GM18519 (cell line): ENCODE measurements around the gene CTNNA3.

Source experiments
- ATAC-seq: cut with Tn5 transposase; IDR thresholded peaks from one replicate; pipeline ENCODE4 v1.9.1; 2021; ENCODE audit warnings: mild to moderate bottlenecking, moderate library complexity; ENCODE audit not compliant: unreplicated experiment, low FRiP score

The CTNNA3 gene

GRCh38 chr10:66521506-66521905 lies 1174.5 kb downstream of the CTNNA3 start:
- ATAC-seq = no peak

GRCh38 chr10:66519616-66520015 lies 1176.4 kb downstream of the CTNNA3 start:
- ATAC-seq = no peak

GRCh38 chr10:66514666-66515065 lies 1181.3 kb downstream of the CTNNA3 start:
- ATAC-seq = no peak

GRCh38 chr10:66513504-66513903 lies 1182.5 kb downstream of the CTNNA3 start:
- ATAC-seq = no peak

GRCh38 chr10:66505003-66505657 lies 1190.9 kb downstream of the CTNNA3 start:
- no peak for ATAC-seq

- no peak for ATAC-seq
Observed at GRCh38 chr10:66501356-66501755, 1194.6 kb downstream of the CTNNA3 start.

GRCh38 chr10:66483966-66484365 lies 1212.0 kb downstream of the CTNNA3 start:
- no peak for ATAC-seq

- no peak for ATAC-seq
Observed at GRCh38 chr10:66472156-66472555, 1223.8 kb downstream of the CTNNA3 start.

GRCh38 chr10:66467042-66467441 lies 1229.0 kb downstream of the CTNNA3 start:
- ATAC-seq = no peak

- no peak for ATAC-seq
Observed at GRCh38 chr10:66466622-66467021, 1229.4 kb downstream of the CTNNA3 start.

- no peak for ATAC-seq
Observed at GRCh38 chr10:66463611-66464010, 1232.4 kb downstream of the CTNNA3 start.

GRCh38 chr10:66457629-66458028 lies 1238.4 kb downstream of the CTNNA3 start:
- no peak for ATAC-seq

- ATAC-seq = no peak
Observed at GRCh38 chr10:66455304-66455703, 1240.7 kb downstream of the CTNNA3 start.

GRCh38 chr10:66440568-66440967 lies 1255.4 kb downstream of the CTNNA3 start:
- no peak for ATAC-seq

- no peak for ATAC-seq
Observed at GRCh38 chr10:66414943-66415342, 1281.1 kb downstream of the CTNNA3 start.

GRCh38 chr10:66405566-66405965 lies 1290.4 kb downstream of the CTNNA3 start:
- no peak for ATAC-seq

GRCh38 chr10:66398669-66399068 lies 1297.3 kb downstream of the CTNNA3 start:
- no peak for ATAC-seq

- no peak for ATAC-seq
Observed at GRCh38 chr10:66394342-66395063, 1301.5 kb downstream of the CTNNA3 start.

GRCh38 chr10:66390926-66391325 lies 1305.1 kb downstream of the CTNNA3 start:
- no peak for ATAC-seq

- ATAC-seq = no peak
Observed at GRCh38 chr10:66381045-66381444, 1315.0 kb downstream of the CTNNA3 start.

- no peak for ATAC-seq
Observed at GRCh38 chr10:66378117-66378876, 1317.7 kb downstream of the CTNNA3 start.
